ENCODE results near the gene HIF3A. TPM values are rescaled to one million over a fixed set of nuclear protein-coding genes. Genes with fewer than 3 reads are reported as not detected.

The HIF3A gene
- total and polyA plus RNA-seq, 2 of the 4 experiments (the other 2 are of a cell fraction) = 0.02 TPM; not detected in 1

DNA sequence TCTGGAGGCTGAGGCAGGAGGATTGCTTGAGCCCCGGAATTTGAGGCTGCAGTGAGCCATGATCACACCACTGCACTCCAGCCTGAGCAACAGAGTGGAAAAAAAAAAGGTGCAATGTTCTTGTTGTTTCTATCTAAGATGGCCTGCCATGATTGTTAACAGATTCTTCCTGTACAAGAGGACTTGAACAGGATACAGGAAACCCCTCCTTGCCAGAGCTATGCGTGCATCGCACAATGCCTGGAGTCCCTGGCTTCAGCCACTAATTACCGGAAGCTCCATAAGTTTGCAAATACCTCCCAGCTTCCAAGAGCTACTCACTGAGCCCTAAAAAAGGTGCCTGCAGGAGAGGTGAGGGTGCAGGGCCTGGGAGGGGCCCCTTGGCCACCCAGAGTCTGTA lies 13.1 kb upstream of the HIF3A start:
- in situ Hi-C loops (cut with MboI; ENCODE audit: low sequenced_read_pairs) = loop anchor here (10.0 kb wide), 2 partner anchors 101 to 201 kb away; no protein-coding TSS in a partner anchor
- no peak overlapping the region for H2AK5ac ChIP-seq (ENCODE audit: low read depth, low read length)
- no peak overlapping the region for H3K4ac ChIP-seq (ENCODE audit: low read depth, low read length)
- ATAC-seq (ENCODE audit: low read depth) = no peak
- intact Hi-C loops (cut with micrococcal nuclease) = loop anchor here (5.0 kb wide), 1 partner anchor 64 kb away; the partner anchor contains the start of gene PPP5C
- H3K9ac ChIP-seq (ENCODE audit: low read depth, low read length) = no peak overlapping the region
- H4K5ac ChIP-seq (ENCODE audit: low read depth, low read length) = no peak overlapping the region
- H3K4me3 ChIP-seq (ENCODE audit: insufficient read depth, low read depth, low read length) = no peak overlapping the region
- no peaks in the 10 kb centered on the region for H3K9me3 ChIP-seq (ENCODE audit: control insufficient read depth, insufficient read depth, low read length)
- BruUV-seq (replicated peaks) = no TSS peak
- no peak overlapping the region for H2BK120ac ChIP-seq (ENCODE audit: low read depth, low read length)
- ChIA-PET CTCF (no interaction called here), POLR2A (ENCODE audit: unreplicated experiment) (no interaction called here)
- TF ChIP-seq, protein P1, sequence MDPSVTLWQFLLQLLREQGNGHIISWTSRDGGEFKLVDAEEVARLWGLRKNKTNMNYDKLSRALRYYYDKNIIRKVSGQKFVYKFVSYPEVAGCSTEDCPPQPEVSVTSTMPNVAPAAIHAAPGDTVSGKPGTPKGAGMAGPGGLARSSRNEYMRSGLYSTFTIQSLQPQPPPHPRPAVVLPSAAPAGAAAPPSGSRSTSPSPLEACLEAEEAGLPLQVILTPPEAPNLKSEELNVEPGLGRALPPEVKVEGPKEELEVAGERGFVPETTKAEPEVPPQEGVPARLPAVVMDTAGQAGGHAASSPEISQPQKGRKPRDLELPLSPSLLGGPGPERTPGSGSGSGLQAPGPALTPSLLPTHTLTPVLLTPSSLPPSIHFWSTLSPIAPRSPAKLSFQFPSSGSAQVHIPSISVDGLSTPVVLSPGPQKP (IDR thresholded peaks at IDR 0.05; ENCODE audit: borderline replicate concordance, low read depth, low read length) = no peak
- TF ChIP-seq FOS (IDR thresholded peaks at IDR 0.05; ENCODE audit: low read depth, low read length) = no peak
- TF ChIP-seq BHLHE40 (IDR thresholded peaks at IDR 0.05; ENCODE audit: low read depth, low read length) = no peak
- TF ChIP-seq MXI1 (IDR thresholded peaks at IDR 0.05; ENCODE audit: borderline replicate concordance, low read depth, low read length) = no peak
- no peak for TF ChIP-seq RFX5 (IDR thresholded peaks at IDR 0.05; ENCODE audit: low read depth, low read length)
- TF ChIP-seq RAD21 (IDR thresholded peaks at IDR 0.05; ENCODE audit: low read length) = no peak
- TF ChIP-seq CHD1 (IDR thresholded peaks at IDR 0.05; ENCODE audit: low read depth, low read length) = no peak
- TF ChIP-seq RCOR1 (IDR thresholded peaks at IDR 0.05; ENCODE audit: insufficient replicate concordance, low read length) = no peak
- TF ChIP-seq, protein P2, sequence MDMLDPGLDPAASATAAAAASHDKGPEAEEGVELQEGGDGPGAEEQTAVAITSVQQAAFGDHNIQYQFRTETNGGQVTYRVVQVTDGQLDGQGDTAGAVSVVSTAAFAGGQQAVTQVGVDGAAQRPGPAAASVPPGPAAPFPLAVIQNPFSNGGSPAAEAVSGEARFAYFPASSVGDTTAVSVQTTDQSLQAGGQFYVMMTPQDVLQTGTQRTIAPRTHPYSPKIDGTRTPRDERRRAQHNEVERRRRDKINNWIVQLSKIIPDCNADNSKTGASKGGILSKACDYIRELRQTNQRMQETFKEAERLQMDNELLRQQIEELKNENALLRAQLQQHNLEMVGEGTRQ (IDR thresholded peaks at IDR 0.05; ENCODE audit: low read depth, low read length) = no peak
- no peak for TF ChIP-seq POLR2A (IDR thresholded peaks at IDR 0.05; ENCODE audit: low read depth, low read length)
- TF ChIP-seq SMC3 (IDR thresholded peaks at IDR 0.05; ENCODE audit: low read depth, low read length) = no peak
- TF ChIP-seq NFE2L2 (IDR thresholded peaks at IDR 0.05; ENCODE audit: low read depth, low read length) = no peak
- TF ChIP-seq, protein P3, sequence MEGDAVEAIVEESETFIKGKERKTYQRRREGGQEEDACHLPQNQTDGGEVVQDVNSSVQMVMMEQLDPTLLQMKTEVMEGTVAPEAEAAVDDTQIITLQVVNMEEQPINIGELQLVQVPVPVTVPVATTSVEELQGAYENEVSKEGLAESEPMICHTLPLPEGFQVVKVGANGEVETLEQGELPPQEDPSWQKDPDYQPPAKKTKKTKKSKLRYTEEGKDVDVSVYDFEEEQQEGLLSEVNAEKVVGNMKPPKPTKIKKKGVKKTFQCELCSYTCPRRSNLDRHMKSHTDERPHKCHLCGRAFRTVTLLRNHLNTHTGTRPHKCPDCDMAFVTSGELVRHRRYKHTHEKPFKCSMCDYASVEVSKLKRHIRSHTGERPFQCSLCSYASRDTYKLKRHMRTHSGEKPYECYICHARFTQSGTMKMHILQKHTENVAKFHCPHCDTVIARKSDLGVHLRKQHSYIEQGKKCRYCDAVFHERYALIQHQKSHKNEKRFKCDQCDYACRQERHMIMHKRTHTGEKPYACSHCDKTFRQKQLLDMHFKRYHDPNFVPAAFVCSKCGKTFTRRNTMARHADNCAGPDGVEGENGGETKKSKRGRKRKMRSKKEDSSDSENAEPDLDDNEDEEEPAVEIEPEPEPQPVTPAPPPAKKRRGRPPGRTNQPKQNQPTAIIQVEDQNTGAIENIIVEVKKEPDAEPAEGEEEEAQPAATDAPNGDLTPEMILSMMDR (conservative IDR thresholded peaks at IDR 0.05; ENCODE audit: low read depth, low read length) = no peak
- no peak for TF ChIP-seq CEBPB (IDR thresholded peaks at IDR 0.05; ENCODE audit: low read depth, low read length)
- TF ChIP-seq MAZ (IDR thresholded peaks at IDR 0.05; ENCODE audit: borderline replicate concordance, low read depth, low read length) = no peak
- dilution Hi-C loops (cut with HindIII; ENCODE audit: low sequenced_read_pairs, unreplicated experiment) = no loop called here
- no peak overlapping the region for H3K14ac ChIP-seq (replicated peaks; ENCODE audit: low read depth, low read length)
- H3K56ac ChIP-seq (ENCODE audit: extremely low read depth, insufficient read depth, low read length) = no peak overlapping the region
- no peak overlapping the region for H3K27ac ChIP-seq (ENCODE audit: insufficient read depth, low read length)
- H3K27me3 ChIP-seq (ENCODE audit: control insufficient read depth, insufficient read depth, low read length) = peaks cover 8% of the 10 kb centered on the region
- no peak overlapping the region for H3K4me2 ChIP-seq (ENCODE audit: low read depth, low read length)
- no peak overlapping the region for H2AK9ac ChIP-seq (replicated peaks; ENCODE audit: low read depth, low read length, poor library complexity)
- no peak overlapping the region for H2BK5ac ChIP-seq (ENCODE audit: low read depth, low read length, poor library complexity, severe bottlenecking)
- H3K23ac ChIP-seq (ENCODE audit: low read depth, low read length) = no peak overlapping the region
- no peak for DNase-seq
- H4K20me1 ChIP-seq (ENCODE audit: insufficient read depth, low read length) = no peaks in the 10 kb centered on the region; the same call in 1 of the 2 replicates
- no peak overlapping the region for H4K8ac ChIP-seq (ENCODE audit: low read depth in 2 of 2, low read length in 2 of 2)
- H2BK15ac ChIP-seq (ENCODE audit: low read depth, low read length) = no peak overlapping the region
- no peak overlapping the region for H4K91ac ChIP-seq (ENCODE audit: insufficient read depth, low read depth, low read length)
- no CpG with 5 or more reads among the region's 4 CpGs for WGBS, 2 experiments (ENCODE audit: extremely low coverage in 2 of 2, insufficient read length in 1 of 2)
- H3K4me1 ChIP-seq (ENCODE audit: control insufficient read depth, insufficient read depth, low read length) = no peaks in the 10 kb centered on the region; the same call in 1 of the 2 replicates
- no peak overlapping the region for H2AFZ ChIP-seq (replicated peaks; ENCODE audit: low read length, poor library complexity)
- H3K9me1 ChIP-seq (ENCODE audit: insufficient read depth, low read length) = no peaks in the 10 kb centered on the region; the same call in 1 of the 2 replicates
- H3K18ac ChIP-seq (ENCODE audit: low read depth, low read length) = no peak overlapping the region
- no peaks in the 10 kb centered on the region for H3K36me3 ChIP-seq (ENCODE audit: control insufficient read depth, insufficient read depth, low read length)
- no peaks in the 10 kb centered on the region for H3K79me1 ChIP-seq (ENCODE audit: low read depth in 1 of 2, low read length in 2 of 2)
- no peak overlapping the region for H2BK20ac ChIP-seq (ENCODE audit: low read depth, low read length)
